ENCODE measurements around the gene PAGR1. TPM values are rescaled to one million over a fixed set of nuclear protein-coding genes. Genes with fewer than 3 reads are reported as not detected.

PAGR1 gene
- total and polyA plus RNA-seq, 4 donors = 7.3 to 18.7 (median 14.0) TPM

GRCh38 chr16:29775742-29776408 is 40.1 kb upstream of the PAGR1 start (continued):
- TF ChIP-seq CTCF (IDR thresholded peaks at IDR 0.05; ENCODE audit: low read depth, low read length, missing input control) (no peak), MAX (IDR thresholded peaks at IDR 0.05) (no peak), FOXA1 (IDR thresholded peaks at IDR 0.05) (no peak), HNF4G (IDR thresholded peaks at IDR 0.05) (no peak), TAF1 (conservative IDR thresholded peaks at IDR 0.05) (no peak), JUND (IDR thresholded peaks at IDR 0.05) (no peak), YY1 (IDR thresholded peaks at IDR 0.05) (no peak), GABPA (IDR thresholded peaks at IDR 0.05 in 1 of 2, conservative IDR thresholded peaks at IDR 0.05 in 1 of 2) (no peak), EGR1 (IDR thresholded peaks at IDR 0.05; ENCODE audit: low read depth in 2 of 2) (no peak)

- Histone ChIP-seq H3K36me3 (ENCODE audit: control insufficient read depth in 4 of 4, insufficient read depth in 3 of 4, low read depth in 1 of 4, low read length in 3 of 4) (no peaks in the 10 kb centered on the region), H3K9me3 (ENCODE audit: control insufficient read depth in 4 of 4, low read length in 3 of 4) (no peaks in the 10 kb centered on the region), H3K9ac (ENCODE audit: low read depth in 1 of 2, low read length in 2 of 2) (no peak within 1 kb of the TSS), H3K4me1 (ENCODE audit: control insufficient read depth in 4 of 4, insufficient read depth in 4 of 4, low read length in 3 of 4) (no peaks in the 10 kb centered on the region), H3K4me3 (ENCODE audit: low read depth in 1 of 3, low read length in 3 of 3) (no peak within 1 kb of the TSS), H3K27ac (ENCODE audit: low read depth in 1 of 2, low read length in 2 of 2) (no peak within 1 kb of the TSS), H3K27me3 (ENCODE audit: control insufficient read depth in 4 of 4, insufficient read depth in 4 of 4, low read length in 3 of 4) (no peaks in the 10 kb centered on the region)
- DNase-seq (ENCODE audit: low spot score) = no peak
- 81% methylated on average over 10 of the region's 10 CpGs for WGBS
- no peak for TF ChIP-seq NR2F2 (IDR thresholded peaks at IDR 0.05)
- no peak for TF ChIP-seq ZBTB33 (IDR thresholded peaks at IDR 0.05)
- TF ChIP-seq RXRA (IDR thresholded peaks at IDR 0.05) = no peak
- TF ChIP-seq RAD21 (IDR thresholded peaks at IDR 0.05) = no peak
- no peak for TF ChIP-seq CTCF (IDR thresholded peaks at IDR 0.05; ENCODE audit: low read depth, low read length, missing input control)
- TF ChIP-seq GABPA (IDR thresholded peaks at IDR 0.05 in 1 of 2, conservative IDR thresholded peaks at IDR 0.05 in 1 of 2) = no peak
- no peak for TF ChIP-seq HNF4G (IDR thresholded peaks at IDR 0.05)
- no peak for TF ChIP-seq FOXA2 (IDR thresholded peaks at IDR 0.05)
- TF ChIP-seq YY1 (IDR thresholded peaks at IDR 0.05) = no peak
- TF ChIP-seq ATF3 (IDR thresholded peaks at IDR 0.05) = no peak
- no peak for TF ChIP-seq TAF1 (conservative IDR thresholded peaks at IDR 0.05)
- TF ChIP-seq JUND (IDR thresholded peaks at IDR 0.05) = no peak
Observed at GRCh38 chr16:29777576-29778350, 38.2 kb upstream of the PAGR1 start, which contains the start of gene ZG16. TSS of gene ZG16 (plus strand) at chr16:29778256. CDS start at chr16:29779267, 1,011 bp downstream.

Data from liver (tissue), 9 donors.